ENCODE measurements around the gene SRGAP1. TPM values are rescaled to one million over a fixed set of nuclear protein-coding genes. Genes with fewer than 3 reads are reported as not detected.

SRGAP1 gene
- total RNA-seq, 1 donor, result 26.1 TPM

DNA sequence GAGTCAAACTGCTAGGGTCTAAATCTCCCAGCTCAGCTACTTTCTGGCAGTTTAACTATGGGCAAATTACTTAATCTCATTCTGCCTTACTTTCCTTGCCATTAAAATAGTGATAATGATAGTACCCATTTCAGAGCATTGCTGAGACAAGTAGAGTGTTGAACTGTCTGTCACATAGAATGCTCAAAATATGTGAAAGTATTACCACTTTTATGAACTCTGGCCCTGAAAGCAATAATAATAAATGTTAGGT lies 19.9 kb downstream of the SRGAP1 start:
- no peak overlapping the region for H3K27ac ChIP-seq (ENCODE audit: low read depth, low read length)
- no peaks in the 10 kb centered on the region for H3K27me3 ChIP-seq (ENCODE audit: insufficient read depth, low read length)
- peaks cover 28% of the 10 kb centered on the region for H3K4me1 ChIP-seq (ENCODE audit: insufficient read depth, low read length)
- H3K36me3 ChIP-seq (ENCODE audit: insufficient read depth, low read length), result no peaks in the 10 kb centered on the region
- DNase-seq (ENCODE audit: insufficient read length, low spot score, missing footprints), result no peak
- H3K9me3 ChIP-seq (ENCODE audit: low read depth, low read length), result no peaks in the 10 kb centered on the region
- H3K4me3 ChIP-seq (ENCODE audit: insufficient read depth, low read length), result no peak overlapping the region
- peak overlapping the region; percentile 2 for H3K4me2 ChIP-seq (ENCODE audit: insufficient read depth, low read length)
- peaks cover 34% of the 10 kb centered on the region for H4K20me1 ChIP-seq (ENCODE audit: insufficient read depth, low read length)
- H3K79me2 ChIP-seq (ENCODE audit: insufficient read depth, low read length), result peaks cover 88% of the 10 kb centered on the region
- TF ChIP-seq, protein P1, sequence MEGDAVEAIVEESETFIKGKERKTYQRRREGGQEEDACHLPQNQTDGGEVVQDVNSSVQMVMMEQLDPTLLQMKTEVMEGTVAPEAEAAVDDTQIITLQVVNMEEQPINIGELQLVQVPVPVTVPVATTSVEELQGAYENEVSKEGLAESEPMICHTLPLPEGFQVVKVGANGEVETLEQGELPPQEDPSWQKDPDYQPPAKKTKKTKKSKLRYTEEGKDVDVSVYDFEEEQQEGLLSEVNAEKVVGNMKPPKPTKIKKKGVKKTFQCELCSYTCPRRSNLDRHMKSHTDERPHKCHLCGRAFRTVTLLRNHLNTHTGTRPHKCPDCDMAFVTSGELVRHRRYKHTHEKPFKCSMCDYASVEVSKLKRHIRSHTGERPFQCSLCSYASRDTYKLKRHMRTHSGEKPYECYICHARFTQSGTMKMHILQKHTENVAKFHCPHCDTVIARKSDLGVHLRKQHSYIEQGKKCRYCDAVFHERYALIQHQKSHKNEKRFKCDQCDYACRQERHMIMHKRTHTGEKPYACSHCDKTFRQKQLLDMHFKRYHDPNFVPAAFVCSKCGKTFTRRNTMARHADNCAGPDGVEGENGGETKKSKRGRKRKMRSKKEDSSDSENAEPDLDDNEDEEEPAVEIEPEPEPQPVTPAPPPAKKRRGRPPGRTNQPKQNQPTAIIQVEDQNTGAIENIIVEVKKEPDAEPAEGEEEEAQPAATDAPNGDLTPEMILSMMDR (IDR thresholded peaks at IDR 0.05; ENCODE audit: extremely low read depth, low read depth, low read length), result no peak
- H2AFZ ChIP-seq (ENCODE audit: low read length), result no peak overlapping the region

GRCh38 chr12:63865448-63865847 lies 20.9 kb downstream of the SRGAP1 start:
- no peak for DNase-seq (ENCODE audit: insufficient read length, low spot score, missing footprints)
- TF ChIP-seq, protein P1 (IDR thresholded peaks at IDR 0.05; ENCODE audit: extremely low read depth, low read depth, low read length), result no peak
- peaks cover 89% of the 10 kb centered on the region for H3K79me2 ChIP-seq (ENCODE audit: insufficient read depth, low read length)
- H3K9me3 ChIP-seq (ENCODE audit: low read depth, low read length), result no peaks in the 10 kb centered on the region
- no peak overlapping the region for H3K27ac ChIP-seq (ENCODE audit: low read depth, low read length)
- H2AFZ ChIP-seq (ENCODE audit: low read length), result no peak overlapping the region
- no peaks in the 10 kb centered on the region for H3K27me3 ChIP-seq (ENCODE audit: insufficient read depth, low read length)
- H3K36me3 ChIP-seq (ENCODE audit: insufficient read depth, low read length), result no peaks in the 10 kb centered on the region
- peaks cover 31% of the 10 kb centered on the region for H3K4me1 ChIP-seq (ENCODE audit: insufficient read depth, low read length)
- H3K4me2 ChIP-seq (ENCODE audit: insufficient read depth, low read length), result no peak overlapping the region
- H4K20me1 ChIP-seq (ENCODE audit: insufficient read depth, low read length), result peaks cover 39% of the 10 kb centered on the region
- no peak overlapping the region for H3K4me3 ChIP-seq (ENCODE audit: insufficient read depth, low read length)

DNA sequence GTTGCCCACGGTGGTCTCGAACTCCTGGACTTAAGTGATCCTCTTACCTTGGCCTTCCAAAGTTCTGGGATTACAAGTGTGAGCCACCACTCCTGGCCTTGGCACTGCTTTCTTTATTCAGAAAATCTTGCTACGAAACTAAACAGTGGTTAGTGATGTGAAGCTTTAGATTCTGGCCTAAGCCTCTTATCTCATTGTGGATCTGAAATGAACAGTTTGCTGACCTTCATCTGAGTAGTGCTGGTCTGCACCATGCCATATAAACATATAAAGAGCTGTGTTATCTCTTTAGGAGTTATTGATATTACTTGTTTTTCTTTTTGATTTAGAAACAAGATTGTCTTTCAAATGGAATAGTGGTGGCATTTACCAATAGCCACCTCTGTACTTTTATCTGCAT lies 22.6 kb downstream of the SRGAP1 start:
- peaks cover 41% of the 10 kb centered on the region for H4K20me1 ChIP-seq (ENCODE audit: insufficient read depth, low read length)
- H3K79me2 ChIP-seq (ENCODE audit: insufficient read depth, low read length), result peaks cover 97% of the 10 kb centered on the region

DNA sequence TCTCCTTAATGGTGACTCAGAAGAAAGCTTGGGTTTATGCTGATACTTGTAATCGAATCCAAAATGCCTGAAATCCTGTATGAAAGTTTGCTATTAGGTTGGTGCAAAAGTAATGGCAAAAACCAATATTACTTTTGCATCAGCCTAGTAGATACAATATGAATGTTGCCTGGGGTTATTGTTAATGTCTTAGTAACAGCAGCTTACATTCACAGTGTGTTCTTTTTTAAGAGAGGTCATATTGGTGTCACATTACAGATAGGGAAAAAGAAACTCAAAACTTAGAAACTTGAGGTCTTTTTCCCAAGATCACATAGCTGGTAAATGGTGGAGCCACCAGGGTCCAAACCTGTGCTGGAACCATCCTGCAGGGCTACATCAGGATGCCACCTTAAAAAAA lies 25.2 kb downstream of the SRGAP1 start:
- H3K4me1 ChIP-seq (ENCODE audit: insufficient read depth, low read length), result peaks cover 6% of the 10 kb centered on the region
- no peaks in the 10 kb centered on the region for H3K27me3 ChIP-seq (ENCODE audit: insufficient read depth, low read length)
- H3K79me2 ChIP-seq (ENCODE audit: insufficient read depth, low read length), result peaks cover 96% of the 10 kb centered on the region
- peaks cover 27% of the 10 kb centered on the region for H4K20me1 ChIP-seq (ENCODE audit: insufficient read depth, low read length)
- H3K4me2 ChIP-seq (ENCODE audit: insufficient read depth, low read length), result no peak overlapping the region
- no peak overlapping the region for H3K27ac ChIP-seq (ENCODE audit: low read depth, low read length)
- H3K9me3 ChIP-seq (ENCODE audit: low read depth, low read length), result no peaks in the 10 kb centered on the region
- TF ChIP-seq, protein P1 (IDR thresholded peaks at IDR 0.05; ENCODE audit: extremely low read depth, low read depth, low read length), result no peak
- no peak for DNase-seq (ENCODE audit: insufficient read length, low spot score, missing footprints)
- no peak overlapping the region for H3K4me3 ChIP-seq (ENCODE audit: insufficient read depth, low read length)
- no peak overlapping the region for H2AFZ ChIP-seq (ENCODE audit: low read length)
- H3K36me3 ChIP-seq (ENCODE audit: insufficient read depth, low read length), result no peaks in the 10 kb centered on the region

More for the DNA sequence above, 22.6 kb downstream of the SRGAP1 start:
- Histone ChIP-seq H3K9me3 (ENCODE audit: low read depth, low read length) (no peaks in the 10 kb centered on the region), H3K27ac (ENCODE audit: low read depth, low read length) (no peak overlapping the region), H2AFZ (ENCODE audit: low read length) (no peak overlapping the region), H3K36me3 (ENCODE audit: insufficient read depth, low read length) (no peaks in the 10 kb centered on the region), H3K4me2 (ENCODE audit: insufficient read depth, low read length) (no peak overlapping the region), H3K4me1 (ENCODE audit: insufficient read depth, low read length) (peaks cover 28% of the 10 kb centered on the region), H3K4me3 (ENCODE audit: insufficient read depth, low read length) (no peak overlapping the region), H3K27me3 (ENCODE audit: insufficient read depth, low read length) (no peaks in the 10 kb centered on the region)
- DNase-seq (ENCODE audit: insufficient read length, low spot score, missing footprints), result no peak
- TF ChIP-seq, protein P1 (IDR thresholded peaks at IDR 0.05; ENCODE audit: extremely low read depth, low read depth, low read length), result no peak
